GM21529 (cell line): ENCODE results near the gene TAF3.

Source experiments
- ATAC-seq: cut with Tn5 transposase; IDR thresholded peaks from one replicate; pipeline ENCODE4 v1.9.1; 2021; ENCODE audit not compliant: unreplicated experiment

TAF3 gene

GRCh38 chr10:8043569-8044306, 225.4 kb downstream of the TAF3 start:
- no peak for ATAC-seq

DNA sequence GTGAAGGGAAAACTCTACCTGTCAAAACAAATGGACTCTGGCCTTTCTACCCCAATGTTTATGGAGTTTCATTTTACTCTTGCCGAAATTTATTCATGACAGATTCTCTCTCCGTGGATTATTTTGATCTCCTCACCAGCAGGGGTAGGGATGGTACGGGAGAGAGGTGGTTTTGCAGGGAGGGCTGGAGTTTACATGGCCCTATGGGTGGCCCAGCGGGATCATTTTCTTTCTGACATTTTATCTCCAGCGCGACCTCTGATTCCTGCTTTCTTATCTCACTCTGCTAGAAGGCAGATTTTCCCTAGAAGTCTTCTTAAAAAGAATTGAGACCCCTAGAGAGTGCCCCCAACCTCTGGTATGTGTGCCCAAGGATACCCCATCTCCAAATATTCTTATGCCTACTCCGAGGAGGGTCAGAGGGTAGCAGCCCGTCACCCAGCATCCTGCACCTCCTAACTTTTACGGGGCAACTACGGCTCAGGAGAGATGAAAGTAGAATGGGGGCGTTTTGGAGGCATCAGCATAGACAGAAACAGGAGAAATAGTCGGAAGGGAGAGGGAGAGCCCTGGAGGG, 226.1 kb downstream of the TAF3 start:
- ATAC-seq: no peak

DNA sequence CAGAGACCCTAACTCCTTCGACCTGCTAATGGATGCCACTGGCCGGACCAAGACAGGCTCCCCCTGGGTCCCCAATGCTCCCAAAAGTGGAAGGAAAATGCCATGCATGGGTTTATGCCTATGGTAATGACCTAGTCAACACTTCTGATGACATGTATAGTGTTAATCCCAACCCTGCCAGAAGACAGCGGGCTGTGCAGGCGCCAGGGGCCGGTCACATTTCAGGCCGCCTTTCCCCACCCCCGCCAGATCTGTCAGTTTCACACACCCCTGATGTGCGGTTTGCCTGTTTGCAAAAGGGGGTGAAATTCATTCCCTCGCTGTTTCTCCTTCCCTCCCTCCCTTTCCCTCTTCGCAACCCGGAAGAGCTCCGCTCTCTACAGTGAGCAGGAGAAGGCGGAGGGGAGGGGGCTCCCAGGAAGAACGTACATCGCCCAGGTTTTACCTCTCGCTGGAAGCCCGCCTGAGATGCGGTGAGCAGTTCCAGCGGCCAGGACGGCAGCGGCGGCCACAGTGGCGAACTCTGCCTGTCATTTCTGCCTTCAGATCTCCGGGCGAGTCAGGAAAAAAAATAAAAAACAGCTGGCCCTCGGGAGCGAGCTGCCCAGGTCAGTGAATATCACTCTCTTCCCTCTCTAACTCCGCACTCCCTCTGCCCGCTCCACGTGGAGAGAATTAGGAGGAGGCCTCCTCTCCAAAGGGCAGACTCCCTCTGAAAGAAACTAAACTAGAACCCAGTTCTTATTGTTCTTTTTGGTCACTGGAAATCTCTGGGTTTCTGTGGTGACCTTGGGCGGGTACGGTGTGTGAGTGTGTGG, 226.8 kb downstream of the TAF3 start:
- ATAC-seq: no peak

GRCh38 chr10:8045726-8046494, 227.6 kb downstream of the TAF3 start:
- ATAC-seq: no peak

GRCh38 chr10:8047452-8048280, 229.4 kb downstream of the TAF3 start:
- ATAC-seq: no peak

GRCh38 chr10:8048281-8049008, 230.1 kb downstream of the TAF3 start:
- ATAC-seq: no peak

GRCh38 chr10:8049045-8049864, 230.9 kb downstream of the TAF3 start:
- no peak for ATAC-seq

- no peak for ATAC-seq
Measured at GRCh38 chr10:8049865-8050555, 231.7 kb downstream of the TAF3 start.

- ATAC-seq: no peak
Measured at GRCh38 chr10:8050556-8051108, 232.3 kb downstream of the TAF3 start.

DNA sequence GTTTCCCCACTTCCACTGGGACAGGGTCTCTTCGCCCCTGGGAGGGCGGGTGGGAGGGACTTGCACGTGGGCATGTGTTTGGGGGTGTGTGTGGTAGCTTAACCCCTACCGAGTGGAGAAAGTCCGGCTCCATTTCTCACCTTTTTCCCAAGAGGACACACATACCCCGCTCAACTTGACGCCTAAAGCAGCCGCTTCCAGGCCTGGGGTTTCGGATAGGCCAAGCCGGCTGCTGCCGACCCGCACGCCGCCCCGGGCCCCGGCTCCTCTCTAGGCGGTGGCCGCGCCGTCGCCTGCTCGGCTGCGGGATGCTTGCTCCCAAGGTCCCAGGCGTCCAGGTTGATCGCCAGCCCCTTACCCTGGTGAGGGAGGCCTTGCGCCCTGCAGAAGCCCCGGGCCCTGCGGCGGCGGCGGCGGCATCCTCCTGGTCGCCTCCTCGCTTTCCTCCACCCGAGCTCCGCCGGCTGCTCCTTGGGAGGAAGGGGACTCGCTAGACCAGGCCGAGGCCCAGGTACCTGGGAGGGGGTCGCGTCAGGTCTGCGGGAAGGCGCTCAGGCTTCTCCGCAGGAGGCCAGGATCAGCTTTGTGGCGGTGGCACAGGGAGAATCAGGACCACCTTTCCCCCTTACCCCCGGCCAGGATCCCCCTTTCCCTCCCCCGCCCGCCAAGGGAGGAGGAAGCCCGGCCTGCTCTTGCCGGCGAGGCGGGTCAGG, 233.0 kb downstream of the TAF3 start:
- ATAC-seq: no peak

- ATAC-seq: no peak
Measured at GRCh38 chr10:8051851-8052257, 233.5 kb downstream of the TAF3 start.

- ATAC-seq: no peak
Measured at GRCh38 chr10:8052341-8052955, 234.1 kb downstream of the TAF3 start.

DNA sequence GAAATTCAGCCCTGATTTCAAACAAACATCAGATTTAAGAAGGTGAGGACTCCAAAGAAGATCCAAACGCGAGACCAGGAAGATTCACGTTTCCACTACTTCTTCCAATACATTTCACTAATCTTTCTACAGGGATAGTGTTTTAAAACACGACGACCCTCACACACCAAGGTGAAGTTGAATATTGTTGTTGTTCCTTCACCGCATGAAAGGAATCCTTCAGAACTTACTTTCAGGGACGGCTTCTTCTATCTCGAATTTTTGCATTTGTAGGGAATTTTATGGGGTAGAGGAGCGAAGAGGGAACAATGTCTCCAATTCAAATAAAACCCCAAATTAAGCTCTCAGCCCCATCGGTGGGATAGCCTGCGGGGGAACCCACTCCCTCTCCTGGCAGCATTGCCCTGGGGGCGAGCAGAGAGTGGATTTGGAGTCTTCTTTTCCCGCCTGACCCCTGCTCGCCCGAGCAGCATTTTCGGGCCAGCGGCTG, 234.7 kb downstream of the TAF3 start:
- ATAC-seq: no peak

DNA sequence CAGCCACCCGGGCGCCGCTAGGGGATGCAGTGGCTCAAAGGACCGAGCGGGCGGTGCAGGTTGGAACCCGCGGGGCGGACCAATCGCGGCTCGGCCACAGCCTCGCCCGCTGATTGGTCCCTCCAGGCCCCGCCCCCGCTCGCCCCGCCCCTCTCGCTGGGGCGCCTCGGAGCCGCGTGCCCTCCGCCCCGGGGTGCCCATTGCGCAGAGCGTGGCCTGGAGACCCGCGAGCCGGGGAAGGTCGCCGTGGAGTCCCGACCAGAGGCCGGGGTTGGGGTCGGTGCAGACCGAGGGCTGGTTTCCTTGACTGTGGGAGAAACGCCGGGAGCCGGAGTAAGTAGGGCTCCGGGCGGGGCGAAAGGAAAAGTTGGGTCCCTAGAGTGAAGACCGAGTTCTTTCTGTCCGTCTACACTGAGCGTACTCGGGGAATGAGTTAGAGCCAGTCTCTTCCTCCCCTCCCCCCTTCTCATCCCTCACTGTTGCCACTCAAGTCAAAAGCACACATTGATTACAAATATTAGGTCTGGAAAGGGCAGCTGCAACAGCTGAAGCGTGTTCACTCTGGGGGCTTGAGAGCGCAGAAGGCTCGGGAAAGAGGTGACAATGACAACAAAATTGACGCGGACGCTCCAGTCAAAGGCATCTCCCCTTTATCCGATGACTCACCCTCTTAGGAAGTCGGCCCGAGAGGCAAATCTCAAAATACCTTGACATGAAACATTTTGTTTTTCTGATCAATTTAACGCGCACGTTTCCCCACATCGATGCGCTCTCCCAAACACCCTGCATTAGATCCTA, 235.3 kb downstream of the TAF3 start:
- peak; percentile 67 for ATAC-seq

GRCh38 chr10:8054244-8054493, 235.9 kb downstream of the TAF3 start:
- peak; percentile 2 for ATAC-seq
